ENCODE results near the gene RTP5.
A peak's percentile ranks its signal among the peaks of the same experiment; 100 is the strongest.
"Not testable (repeated sequence)": the region's sequence is repeated elsewhere in the genome, so short reads cannot be mapped to it uniquely, and the experiment has no call there.

Gene RTP5

GRCh38 chr2:241870611-241871537 is 1.3 kb downstream of the RTP5 start:
- DNase-seq (ENCODE audit: low spot score): no peak

GRCh38 chr2:241871538-241872312 is 2.2 kb downstream of the RTP5 start:
- DNase-seq (ENCODE audit: low spot score): no peak

- DNase-seq (ENCODE audit: low spot score): no peak
Measured at GRCh38 chr2:241872313-241872642, 2.7 kb downstream of the RTP5 start.

GRCh38 chr2:241873081-241873802 is 3.7 kb downstream of the RTP5 start:
- no peak for DNase-seq (ENCODE audit: low spot score)

- no peak for DNase-seq (ENCODE audit: low spot score)
Measured at GRCh38 chr2:241873803-241874110, 4.2 kb downstream of the RTP5 start.

GRCh38 chr2:241874277-241874925 is 4.9 kb downstream of the RTP5 start:
- DNase-seq (ENCODE audit: low spot score): no peak

GRCh38 chr2:241875754-241876527 is 6.4 kb downstream of the RTP5 start:
- DNase-seq (ENCODE audit: low spot score): not testable (repeated sequence)

GRCh38 chr2:241876528-241877196 is 7.1 kb downstream of the RTP5 start:
- DNase-seq (ENCODE audit: low spot score): no peak

GRCh38 chr2:241877197-241877685 is 7.7 kb downstream of the RTP5 start:
- DNase-seq (ENCODE audit: low spot score): no peak

GRCh38 chr2:241877989-241878970 is 8.8 kb downstream of the RTP5 start:
- peak; percentile 82 for DNase-seq (ENCODE audit: low spot score)

GRCh38 chr2:241879326-241879725 is 9.8 kb downstream of the RTP5 start:
- DNase-seq (ENCODE audit: low spot score): no peak

GRCh38 chr2:241880311-241881073 is 11.0 kb downstream of the RTP5 start:
- DNase-seq (ENCODE audit: low spot score): no peak

GRCh38 chr2:241882091-241882625 is 12.6 kb downstream of the RTP5 start:
- DNase-seq (ENCODE audit: low spot score): no peak

- DNase-seq (ENCODE audit: low spot score): no peak
Measured at GRCh38 chr2:241884951-241885290, 15.4 kb downstream of the RTP5 start.

- no peak for DNase-seq (ENCODE audit: low spot score)
Measured at GRCh38 chr2:241885291-241885945, 15.9 kb downstream of the RTP5 start.

GRCh38 chr2:241885946-241886643 is 16.6 kb downstream of the RTP5 start:
- DNase-seq (ENCODE audit: low spot score): no peak

- no peak for DNase-seq (ENCODE audit: low spot score)
Measured at GRCh38 chr2:241886840-241887447, 17.4 kb downstream of the RTP5 start.
